B cell (primary cell): Measurements from ENCODE around the gene GBX1.

Experiments used
- CTCF ChIP-seq: fragments of 200-600 bp; IDR thresholded peaks from one replicate; pipeline ENCODE4 v1.8.0; 2022; ENCODE audit warnings: antibody characterized with exemption, mild to moderate bottlenecking
- EZH2 ChIP-seq: IDR thresholded peaks from 2 replicates; pipeline ENCODE4 v1.6.1; 2012; ENCODE audit warnings: borderline replicate concordance, low read depth, mild to moderate bottlenecking, moderate library complexity, low read length; ENCODE audit not compliant: insufficient read depth, poor library complexity, severe bottlenecking

- TF ChIP-seq CTCF (no peak), EZH2 (no peak)
These were observed 10.7 kb upstream of the GBX1 start for GRCh38 chr7:151178236-151178635.
